Panc1 (cell line): ENCODE data around the gene GRIA4. TPM values are rescaled to one million over a fixed set of nuclear protein-coding genes. Genes with fewer than 3 reads are reported as not detected.

Experiments
- ATAC-seq: fragments of 200-7000 bp; cut with Tn5 transposase; 2 replicates; pipeline ENCODE4 v1.9.1; 2020; ENCODE audit warnings: mild to moderate bottlenecking, moderate library complexity
- BruUV-seq: library from RNA; stranded (reverse); fragments of 400-500 nt; replicated peaks from 2 replicates; lab custom pipeline; 2021; lab: Mats Ljungman, UMichigan
- CTCF ChIA-PET: fragments of 300-600 bp; sonication (Branson Sonifier 250); formaldehyde crosslinking; loops from one replicate; lab custom pipeline; 2022; ENCODE audit warnings: antibody characterized with exemption; lab: Charles Lee
- POLR2A ChIA-PET: fragments of 300-600 bp; sonication (Branson Sonifier 250); formaldehyde crosslinking; loops from one replicate; lab custom pipeline; 2022; ENCODE audit warnings: antibody characterized with exemption; lab: Charles Lee
- DNase-seq: peaks from one replicate; pipeline ENCODE4 v3.0.0-alpha.2; 2010; ENCODE audit warnings: low read depth, low spot score
- H3K27ac ChIP-seq: 2 replicates; pipeline ENCODE4 v1.5.1; 2011; ENCODE audit warnings: mild to moderate bottlenecking, low read length, inconsistent platforms
- H3K27me3 ChIP-seq: fragments of 200-500 bp; sonication (Bioruptor generic); 2 replicates; pipeline ENCODE4 v1.6.0; 2014; ENCODE audit warnings: low read length, inconsistent platforms; ENCODE audit not compliant: control insufficient read depth, insufficient read depth
- H3K36me3 ChIP-seq: fragments of 200-500 bp; sonication (Bioruptor generic); 2 replicates; pipeline ENCODE4 v1.5.1; 2014; ENCODE audit warnings: inconsistent platforms, mild to moderate bottlenecking, low read length, moderate library complexity; ENCODE audit not compliant: control insufficient read depth, insufficient read depth
- H3K4me1 ChIP-seq: 2 replicates; pipeline ENCODE4 v1.5.1; 2011; ENCODE audit warnings: inconsistent platforms, mild to moderate bottlenecking, low read length, moderate library complexity; ENCODE audit not compliant: control insufficient read depth, insufficient read depth
- H3K4me3 ChIP-seq, 2 experiments: 2 replicates each; pipeline ENCODE4 v1.5.1; 2011 to 2012; ENCODE audit warnings: low read depth in 2 of 2, low read length in 2 of 2, mild to moderate bottlenecking in 2 of 2, inconsistent platforms in 1 of 2, moderate library complexity in 1 of 2
- H3K9me3 ChIP-seq: fragments of 200-500 bp; sonication (Bioruptor generic); 2 replicates; pipeline ENCODE4 v1.5.1; 2014; ENCODE audit warnings: low read depth, mild to moderate bottlenecking, inconsistent platforms, low read length, moderate library complexity; ENCODE audit not compliant: control insufficient read depth, insufficient read depth
- POLR2AphosphoS5 ChIP-seq: IDR thresholded peaks from 2 replicates; pipeline ENCODE4 v1.6.1; 2012; ENCODE audit warnings: mild to moderate bottlenecking, low read depth, low read length, moderate library complexity
- SIN3A ChIP-seq: IDR thresholded peaks from 2 replicates; pipeline ENCODE4 v1.6.1; 2012; ENCODE audit warnings: low read depth, mild to moderate bottlenecking, low read length, moderate library complexity, borderline replicate concordance; ENCODE audit not compliant: insufficient read depth
- TCF7L2 ChIP-seq: IDR thresholded peaks from 2 replicates; pipeline ENCODE4 v1.6.1; 2011; ENCODE audit warnings: mild to moderate bottlenecking, low read depth, low read length, inconsistent platforms
- in situ Hi-C: cut with HindIII; loops from 2 replicates; pipeline ENCODE4 v1.10.0; 2016; ENCODE audit warnings: low sequenced_read_pairs, low pct_unique_long_range_greater_than_20kb
- intact Hi-C: fragments of 100-400 bp; cut with micrococcal nuclease; formaldehyde crosslinking; loops from one replicate; pipeline ENCODE4 v1.10.0; 2022; ENCODE audit not compliant: unreplicated experiment
- total RNA-seq: library from RNA; stranded (reverse); gene quantifications from one replicate; pipeline ENCODE4 v1.2.1, GENCODE V29; 2021; ENCODE audit not compliant: unreplicated experiment
- TF ChIP-seq, protein P1 (sequence below): fragments of 450-650 bp; IDR thresholded peaks from 2 replicates; pipeline ENCODE4 v1.5.1; 2017; ENCODE audit warnings: mild to moderate bottlenecking
- TF ChIP-seq, protein P2 (sequence below), 2 experiments: IDR thresholded peaks; 2 replicates each; pipeline ENCODE4 v1.6.1; 2011 to 2012; ENCODE audit warnings: low read depth in 2 of 2, control low read depth in 1 of 2, low read length in 1 of 2, mild to moderate bottlenecking in 1 of 2, moderate library complexity in 1 of 2; ENCODE audit not compliant: insufficient read depth in 1 of 2

GRIA4 gene
- total RNA-seq, 1 experiment from 2014 or later: not detected

DNA sequence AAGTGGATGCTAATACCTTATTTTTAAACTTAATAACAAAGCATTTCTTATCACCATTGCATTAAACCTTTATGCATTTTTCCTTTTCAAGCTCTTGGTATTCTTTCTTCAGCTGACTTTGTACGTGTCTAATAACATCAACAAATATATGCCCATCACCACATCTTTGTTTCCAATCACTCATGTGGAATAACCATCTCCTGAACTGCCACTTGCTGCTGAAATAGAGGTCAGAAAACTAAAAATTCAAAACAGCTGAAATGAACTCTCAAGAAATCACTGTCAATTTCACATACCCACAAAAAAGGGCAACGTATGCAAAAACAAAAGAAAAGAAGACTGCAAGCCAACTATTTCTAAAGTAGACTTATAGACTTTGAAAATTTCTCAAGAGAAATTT is 404.7 kb downstream of the GRIA4 start:
- Histone ChIP-seq H3K27me3 (no peaks in the 10 kb centered on the region), H3K36me3 (peaks cover 9% of the 10 kb centered on the region), H3K4me3 (no peak overlapping the region), H3K27ac (no peak overlapping the region), H3K4me1 (no peaks in the 10 kb centered on the region; the same call in 1 of the 2 replicates), H3K9me3 (no peaks in the 10 kb centered on the region)
- ChIA-PET POLR2A (no interaction called here), CTCF (no interaction called here)
- BruUV-seq: no TSS peak
- no peak for TF ChIP-seq TCF7L2
- TF ChIP-seq POLR2AphosphoS5: no peak
- TF ChIP-seq, protein P1, sequence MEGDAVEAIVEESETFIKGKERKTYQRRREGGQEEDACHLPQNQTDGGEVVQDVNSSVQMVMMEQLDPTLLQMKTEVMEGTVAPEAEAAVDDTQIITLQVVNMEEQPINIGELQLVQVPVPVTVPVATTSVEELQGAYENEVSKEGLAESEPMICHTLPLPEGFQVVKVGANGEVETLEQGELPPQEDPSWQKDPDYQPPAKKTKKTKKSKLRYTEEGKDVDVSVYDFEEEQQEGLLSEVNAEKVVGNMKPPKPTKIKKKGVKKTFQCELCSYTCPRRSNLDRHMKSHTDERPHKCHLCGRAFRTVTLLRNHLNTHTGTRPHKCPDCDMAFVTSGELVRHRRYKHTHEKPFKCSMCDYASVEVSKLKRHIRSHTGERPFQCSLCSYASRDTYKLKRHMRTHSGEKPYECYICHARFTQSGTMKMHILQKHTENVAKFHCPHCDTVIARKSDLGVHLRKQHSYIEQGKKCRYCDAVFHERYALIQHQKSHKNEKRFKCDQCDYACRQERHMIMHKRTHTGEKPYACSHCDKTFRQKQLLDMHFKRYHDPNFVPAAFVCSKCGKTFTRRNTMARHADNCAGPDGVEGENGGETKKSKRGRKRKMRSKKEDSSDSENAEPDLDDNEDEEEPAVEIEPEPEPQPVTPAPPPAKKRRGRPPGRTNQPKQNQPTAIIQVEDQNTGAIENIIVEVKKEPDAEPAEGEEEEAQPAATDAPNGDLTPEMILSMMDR: no peak
- no peak for TF ChIP-seq SIN3A
- TF ChIP-seq, protein P2, sequence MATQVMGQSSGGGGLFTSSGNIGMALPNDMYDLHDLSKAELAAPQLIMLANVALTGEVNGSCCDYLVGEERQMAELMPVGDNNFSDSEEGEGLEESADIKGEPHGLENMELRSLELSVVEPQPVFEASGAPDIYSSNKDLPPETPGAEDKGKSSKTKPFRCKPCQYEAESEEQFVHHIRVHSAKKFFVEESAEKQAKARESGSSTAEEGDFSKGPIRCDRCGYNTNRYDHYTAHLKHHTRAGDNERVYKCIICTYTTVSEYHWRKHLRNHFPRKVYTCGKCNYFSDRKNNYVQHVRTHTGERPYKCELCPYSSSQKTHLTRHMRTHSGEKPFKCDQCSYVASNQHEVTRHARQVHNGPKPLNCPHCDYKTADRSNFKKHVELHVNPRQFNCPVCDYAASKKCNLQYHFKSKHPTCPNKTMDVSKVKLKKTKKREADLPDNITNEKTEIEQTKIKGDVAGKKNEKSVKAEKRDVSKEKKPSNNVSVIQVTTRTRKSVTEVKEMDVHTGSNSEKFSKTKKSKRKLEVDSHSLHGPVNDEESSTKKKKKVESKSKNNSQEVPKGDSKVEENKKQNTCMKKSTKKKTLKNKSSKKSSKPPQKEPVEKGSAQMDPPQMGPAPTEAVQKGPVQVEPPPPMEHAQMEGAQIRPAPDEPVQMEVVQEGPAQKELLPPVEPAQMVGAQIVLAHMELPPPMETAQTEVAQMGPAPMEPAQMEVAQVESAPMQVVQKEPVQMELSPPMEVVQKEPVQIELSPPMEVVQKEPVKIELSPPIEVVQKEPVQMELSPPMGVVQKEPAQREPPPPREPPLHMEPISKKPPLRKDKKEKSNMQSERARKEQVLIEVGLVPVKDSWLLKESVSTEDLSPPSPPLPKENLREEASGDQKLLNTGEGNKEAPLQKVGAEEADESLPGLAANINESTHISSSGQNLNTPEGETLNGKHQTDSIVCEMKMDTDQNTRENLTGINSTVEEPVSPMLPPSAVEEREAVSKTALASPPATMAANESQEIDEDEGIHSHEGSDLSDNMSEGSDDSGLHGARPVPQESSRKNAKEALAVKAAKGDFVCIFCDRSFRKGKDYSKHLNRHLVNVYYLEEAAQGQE (IDR thresholded peaks at IDR 0.05; ENCODE audit: insufficient read depth in 1 of 2, low read depth in 2 of 2, low read length in 1 of 2): no peak
- in situ Hi-C loops: no loop called here
- intact Hi-C loops: no loop called here
- no peak for ATAC-seq
- DNase-seq: no peak

DNA sequence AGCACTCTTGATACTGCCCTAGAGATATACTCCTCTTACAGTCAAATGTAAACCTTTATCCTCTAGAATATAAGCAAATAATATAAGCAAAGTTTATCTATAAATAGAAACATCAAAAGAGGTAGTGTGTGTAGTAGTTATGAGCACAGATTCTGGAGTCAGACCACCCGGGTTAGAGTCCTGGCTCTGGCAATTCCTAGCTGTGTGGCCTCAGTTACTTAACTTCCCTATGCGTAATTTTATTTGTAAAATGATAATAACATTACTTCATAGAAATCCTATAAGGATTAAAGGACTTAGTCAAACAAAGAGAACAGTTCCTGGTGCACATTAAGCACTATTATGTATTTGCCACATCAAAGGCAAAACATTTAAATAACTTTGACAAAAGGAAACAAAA is 405.2 kb downstream of the GRIA4 start:
- Histone ChIP-seq H3K9me3 (no peaks in the 10 kb centered on the region), H3K27me3 (no peaks in the 10 kb centered on the region), H3K4me3 (no peak overlapping the region), H3K36me3 (peaks cover 6% of the 10 kb centered on the region), H3K27ac (no peak overlapping the region), H3K4me1 (peaks cover 4% of the 10 kb centered on the region; the same call in 1 of the 2 replicates)
- TF ChIP-seq TCF7L2: no peak
- TF ChIP-seq, protein P2 (IDR thresholded peaks at IDR 0.05; ENCODE audit: insufficient read depth in 1 of 2, low read depth in 2 of 2, low read length in 1 of 2): no peak
- TF ChIP-seq POLR2AphosphoS5: no peak
- TF ChIP-seq SIN3A: no peak
- TF ChIP-seq, protein P1: no peak
- ChIA-PET POLR2A (no interaction called here), CTCF (no interaction called here)
- no TSS peak for BruUV-seq
- in situ Hi-C loops: no loop called here
- intact Hi-C loops: no loop called here
- ATAC-seq: no peak
- no peak for DNase-seq
